ENCODE data around the gene TCF25.

The TCF25 gene

DNA sequence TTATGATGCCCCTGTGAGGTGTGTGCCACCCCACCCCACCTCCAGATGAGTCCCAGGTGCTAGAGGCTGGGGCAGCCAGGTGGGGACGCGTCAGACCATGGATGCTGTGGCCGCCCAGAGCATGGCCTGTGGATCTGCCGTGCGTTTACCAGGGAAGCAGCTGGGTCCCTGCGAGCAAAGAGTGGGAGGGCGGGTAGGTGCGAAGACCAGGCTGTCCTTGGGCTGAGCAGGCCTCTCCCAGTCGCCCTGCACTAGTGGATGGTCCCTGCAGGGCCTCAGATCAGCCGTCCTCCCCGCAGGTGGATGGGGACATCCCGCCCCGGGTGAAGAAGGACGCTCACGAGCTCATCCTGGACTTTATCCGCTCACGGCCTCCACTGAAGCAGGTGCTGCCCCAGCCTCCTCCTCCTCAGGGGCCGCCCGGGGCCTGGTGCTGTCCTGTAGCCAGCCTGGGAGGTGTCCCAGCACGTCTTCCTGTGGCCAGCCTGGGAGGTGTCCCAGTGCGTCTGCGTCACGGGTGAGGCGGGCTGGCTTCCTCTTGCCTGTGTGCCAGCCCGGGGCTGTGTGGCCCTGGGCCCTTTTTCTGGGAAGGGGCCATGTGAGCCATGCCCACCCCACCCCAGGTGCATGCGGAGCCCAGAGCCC, 18.0 kb upstream of the TCF25 start (continued):
- TF ChIP-seq, protein P1, sequence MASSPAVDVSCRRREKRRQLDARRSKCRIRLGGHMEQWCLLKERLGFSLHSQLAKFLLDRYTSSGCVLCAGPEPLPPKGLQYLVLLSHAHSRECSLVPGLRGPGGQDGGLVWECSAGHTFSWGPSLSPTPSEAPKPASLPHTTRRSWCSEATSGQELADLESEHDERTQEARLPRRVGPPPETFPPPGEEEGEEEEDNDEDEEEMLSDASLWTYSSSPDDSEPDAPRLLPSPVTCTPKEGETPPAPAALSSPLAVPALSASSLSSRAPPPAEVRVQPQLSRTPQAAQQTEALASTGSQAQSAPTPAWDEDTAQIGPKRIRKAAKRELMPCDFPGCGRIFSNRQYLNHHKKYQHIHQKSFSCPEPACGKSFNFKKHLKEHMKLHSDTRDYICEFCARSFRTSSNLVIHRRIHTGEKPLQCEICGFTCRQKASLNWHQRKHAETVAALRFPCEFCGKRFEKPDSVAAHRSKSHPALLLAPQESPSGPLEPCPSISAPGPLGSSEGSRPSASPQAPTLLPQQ (tag by site-specific recombination; IDR thresholded peaks at IDR 0.05): no peak
- TF ChIP-seq, protein P2, sequence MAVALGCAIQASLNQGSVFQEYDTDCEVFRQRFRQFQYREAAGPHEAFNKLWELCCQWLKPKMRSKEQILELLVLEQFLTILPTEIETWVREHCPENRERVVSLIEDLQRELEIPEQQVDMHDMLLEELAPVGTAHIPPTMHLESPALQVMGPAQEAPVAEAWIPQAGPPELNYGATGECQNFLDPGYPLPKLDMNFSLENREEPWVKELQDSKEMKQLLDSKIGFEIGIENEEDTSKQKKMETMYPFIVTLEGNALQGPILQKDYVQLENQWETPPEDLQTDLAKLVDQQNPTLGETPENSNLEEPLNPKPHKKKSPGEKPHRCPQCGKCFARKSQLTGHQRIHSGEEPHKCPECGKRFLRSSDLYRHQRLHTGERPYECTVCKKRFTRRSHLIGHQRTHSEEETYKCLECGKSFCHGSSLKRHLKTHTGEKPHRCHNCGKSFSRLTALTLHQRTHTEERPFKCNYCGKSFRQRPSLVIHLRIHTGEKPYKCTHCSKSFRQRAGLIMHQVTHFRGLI (tag by site-specific recombination; IDR thresholded peaks at IDR 0.05): no peak
- TF ChIP-seq ZNF404 (tag by site-specific recombination; IDR thresholded peaks at IDR 0.05) (no peak), ZNF558 (tag by site-specific recombination; IDR thresholded peaks at IDR 0.05) (no peak), KLF7 (tag by site-specific recombination; IDR thresholded peaks at IDR 0.05; ENCODE audit: borderline replicate concordance) (no peak), ZNF610 (tag by site-specific recombination; IDR thresholded peaks at IDR 0.05; ENCODE audit: borderline replicate concordance) (no peak), ZNF48 (tag by site-specific recombination; IDR thresholded peaks at IDR 0.05) (no peak), ZNF571 (tag by site-specific recombination; IDR thresholded peaks at IDR 0.05) (no peak)

DNA sequence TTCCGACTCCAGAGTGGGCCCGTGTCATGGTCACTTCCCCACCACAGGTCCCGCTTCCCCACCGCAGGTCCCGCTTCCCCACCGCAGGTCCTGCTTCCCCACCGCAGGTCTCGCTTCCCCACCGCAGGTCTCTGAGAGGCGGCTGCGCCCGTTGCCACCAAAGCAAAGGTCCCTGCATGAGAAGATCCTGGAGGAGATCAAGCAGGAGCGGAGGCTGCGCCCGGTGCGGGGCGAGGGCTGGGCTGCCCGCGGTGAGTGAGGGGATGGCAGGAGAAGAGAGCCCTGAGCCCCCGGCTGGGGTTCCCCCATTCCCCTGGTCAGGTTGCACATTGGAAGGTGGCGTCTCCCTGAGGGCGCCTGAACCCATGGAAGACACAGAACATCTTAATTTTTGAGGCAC, 17.4 kb upstream of the TCF25 start:
- Histone ChIP-seq H3K4me3 (ENCODE audit: low read depth, low read length) (no peak overlapping the region), H3K27ac (ENCODE audit: extremely low read depth, low read depth, low read length) (no peak overlapping the region), H3K4me1 (ENCODE audit: control insufficient read depth, insufficient read depth, low read length) (no peaks in the 10 kb centered on the region), H3K36me3 (ENCODE audit: control insufficient read depth in 2 of 2, insufficient read depth in 1 of 2, low read length in 2 of 2) (peaks cover 3 to 48% of the 10 kb centered on the region in 2 experiments; a peak in 2 of 3 replicates), H3K9me3 (ENCODE audit: control insufficient read depth, insufficient read depth, low read depth, low read length) (no peaks in the 10 kb centered on the region)
- ChIA-PET CTCF (no interaction called here), POLR2A (no interaction called here)
- TF ChIP-seq, protein P3, sequence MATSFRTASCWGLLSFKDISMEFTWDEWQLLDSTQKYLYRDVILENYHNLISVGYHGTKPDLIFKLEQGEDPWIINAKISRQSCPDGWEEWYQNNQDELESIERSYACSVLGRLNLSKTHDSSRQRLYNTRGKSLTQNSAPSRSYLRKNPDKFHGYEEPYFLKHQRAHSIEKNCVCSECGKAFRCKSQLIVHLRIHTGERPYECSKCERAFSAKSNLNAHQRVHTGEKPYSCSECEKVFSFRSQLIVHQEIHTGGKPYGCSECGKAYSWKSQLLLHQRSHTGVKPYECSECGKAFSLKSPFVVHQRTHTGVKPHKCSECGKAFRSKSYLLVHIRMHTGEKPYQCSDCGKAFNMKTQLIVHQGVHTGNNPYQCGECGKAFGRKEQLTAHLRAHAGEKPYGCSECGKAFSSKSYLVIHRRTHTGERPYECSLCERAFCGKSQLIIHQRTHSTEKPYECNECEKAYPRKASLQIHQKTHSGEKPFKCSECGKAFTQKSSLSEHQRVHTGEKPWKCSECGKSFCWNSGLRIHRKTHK (tag by site-specific recombination; IDR thresholded peaks at IDR 0.05): no peak
- no peak for TF ChIP-seq ZNF404 (tag by site-specific recombination; IDR thresholded peaks at IDR 0.05)

DNA sequence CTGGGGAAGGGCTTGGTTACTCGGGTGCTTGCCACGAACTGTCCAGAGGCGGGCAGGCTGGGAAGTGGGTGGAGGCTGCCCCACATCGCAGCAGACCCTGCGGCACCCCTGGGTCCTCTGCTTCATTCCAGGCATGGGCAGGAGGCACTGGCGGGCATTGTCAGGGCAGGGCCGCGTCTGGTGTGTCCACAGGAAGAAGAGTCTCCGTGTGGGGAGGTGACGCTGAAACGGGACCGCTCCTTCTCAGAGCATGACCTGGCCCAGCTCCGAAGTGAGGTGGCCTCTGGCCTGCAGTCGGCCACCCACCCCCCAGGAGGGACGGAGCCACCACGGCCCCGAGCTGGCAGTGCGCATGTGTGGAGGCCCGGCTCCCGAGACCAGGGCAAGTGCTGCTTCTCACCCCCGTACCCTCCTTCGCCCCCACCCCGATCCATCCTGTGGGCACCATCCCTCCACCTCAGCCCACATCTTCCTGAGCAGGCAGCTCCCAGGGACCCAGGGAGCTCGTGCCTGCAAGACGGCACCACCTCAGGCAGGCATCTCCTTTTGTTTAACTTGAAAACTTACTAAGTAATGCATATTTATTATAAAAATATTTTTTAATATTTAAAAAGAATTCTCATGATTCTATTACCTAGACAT, 14.3 kb upstream of the TCF25 start:
- CTCF ChIA-PET: interaction anchor here (0.5 to 3.2 kb wide), 11 partner anchors 12 to 153 kb away, joined by 3 to 34 read pairs (median 4); partner anchors contain the start of gene TCF25
- no peak overlapping the region for H3K4me3 ChIP-seq (ENCODE audit: low read depth, low read length)
- no peak for TF ChIP-seq KLF10 (tag by site-specific recombination; IDR thresholded peaks at IDR 0.05)
- 0 out of 2 replicates have a peak, but pooled peaks have one; percentile 7 for TF ChIP-seq EGR2 (tag by site-specific recombination; IDR thresholded peaks at IDR 0.05; ENCODE audit: low read depth)
- H3K9me3 ChIP-seq (ENCODE audit: control insufficient read depth, insufficient read depth, low read depth, low read length): no peaks in the 10 kb centered on the region
- POLR2A ChIA-PET: interaction anchor here (0.6 to 3.1 kb wide), 4 partner anchors 13 to 44 kb away, joined by 3 to 22 read pairs (median 4); partner anchors contain the start of gene TCF25
- H3K36me3 ChIP-seq (ENCODE audit: control insufficient read depth in 2 of 2, insufficient read depth in 1 of 2, low read length in 2 of 2): peaks cover 8 to 60% of the 10 kb centered on the region in 2 experiments; a peak in 2 of 3 replicates
- H3K4me1 ChIP-seq (ENCODE audit: control insufficient read depth, insufficient read depth, low read length): no peaks in the 10 kb centered on the region
- no peak overlapping the region for H3K27ac ChIP-seq (ENCODE audit: extremely low read depth, low read depth, low read length)

DNA sequence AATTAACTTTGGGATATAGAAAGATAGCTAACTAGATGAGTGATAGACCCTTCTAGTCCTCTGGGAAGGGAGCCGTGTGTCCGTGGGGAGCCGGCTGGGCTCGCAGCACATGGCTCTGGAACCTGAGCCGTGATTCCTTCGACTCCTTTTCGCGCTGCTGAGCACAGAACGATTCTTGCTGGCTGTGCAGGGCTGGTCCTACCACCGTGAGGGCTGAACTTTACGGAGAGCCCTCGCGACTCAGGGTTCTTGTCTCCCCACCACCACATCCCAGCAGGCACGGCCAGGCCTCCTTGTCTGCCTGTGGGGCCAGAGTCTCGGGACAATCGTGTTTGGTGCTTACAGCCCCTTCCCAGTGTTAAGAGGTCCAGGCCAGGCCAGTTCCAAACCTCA, 13.8 kb upstream of the TCF25 start:
- CTCF ChIA-PET: interaction anchor here (0.5 to 3.2 kb wide), 20 partner anchors 12 to 154 kb away, joined by 3 to 34 read pairs (median 4); partner anchors contain the start of gene TCF25
- H3K27ac ChIP-seq (ENCODE audit: extremely low read depth, low read depth, low read length): no peak overlapping the region
- H3K36me3 ChIP-seq (ENCODE audit: control insufficient read depth in 2 of 2, insufficient read depth in 1 of 2, low read length in 2 of 2): peaks cover 8 to 59% of the 10 kb centered on the region in 2 experiments; a peak in 2 of 3 replicates
- H3K4me1 ChIP-seq (ENCODE audit: control insufficient read depth, insufficient read depth, low read length): no peaks in the 10 kb centered on the region
- no peaks in the 10 kb centered on the region for H3K9me3 ChIP-seq (ENCODE audit: control insufficient read depth, insufficient read depth, low read depth, low read length)
- POLR2A ChIA-PET: interaction anchor here (0.6 to 3.1 kb wide), 6 partner anchors 12 to 44 kb away, joined by 3 to 22 read pairs (median 6); partner anchors contain the start of genes FANCA and TCF25
- no peak overlapping the region for H3K4me3 ChIP-seq (ENCODE audit: low read depth, low read length)
- TF ChIP-seq ZNF473 (tag by site-specific recombination; IDR thresholded peaks at IDR 0.05) (no peak), ZFP3 (tag by site-specific recombination; IDR thresholded peaks at IDR 0.05; ENCODE audit: low read depth) (no peak), BCL11B (tag by site-specific recombination; IDR thresholded peaks at IDR 0.05; ENCODE audit: low read depth) (no peak), ZNF600 (tag by site-specific recombination; IDR thresholded peaks at IDR 0.05) (no peak), ZNF335 (tag by site-specific recombination; conservative IDR thresholded peaks at IDR 0.05) (no peak), ZNF155 (tag by site-specific recombination; IDR thresholded peaks at IDR 0.05) (no peak), ZNF433 (tag by site-specific recombination; IDR thresholded peaks at IDR 0.05; ENCODE audit: low read depth) (no peak), ZBTB17 (tag by site-specific recombination; IDR thresholded peaks at IDR 0.05) (no peak), ZNF791 (tag by site-specific recombination; IDR thresholded peaks at IDR 0.05) (no peak)
- TF ChIP-seq, protein P4, sequence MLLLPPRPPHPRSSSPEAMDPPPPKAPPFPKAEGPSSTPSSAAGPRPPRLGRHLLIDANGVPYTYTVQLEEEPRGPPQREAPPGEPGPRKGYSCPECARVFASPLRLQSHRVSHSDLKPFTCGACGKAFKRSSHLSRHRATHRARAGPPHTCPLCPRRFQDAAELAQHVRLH (tag by site-specific recombination; IDR thresholded peaks at IDR 0.05): no peak
- TF ChIP-seq, protein P5, sequence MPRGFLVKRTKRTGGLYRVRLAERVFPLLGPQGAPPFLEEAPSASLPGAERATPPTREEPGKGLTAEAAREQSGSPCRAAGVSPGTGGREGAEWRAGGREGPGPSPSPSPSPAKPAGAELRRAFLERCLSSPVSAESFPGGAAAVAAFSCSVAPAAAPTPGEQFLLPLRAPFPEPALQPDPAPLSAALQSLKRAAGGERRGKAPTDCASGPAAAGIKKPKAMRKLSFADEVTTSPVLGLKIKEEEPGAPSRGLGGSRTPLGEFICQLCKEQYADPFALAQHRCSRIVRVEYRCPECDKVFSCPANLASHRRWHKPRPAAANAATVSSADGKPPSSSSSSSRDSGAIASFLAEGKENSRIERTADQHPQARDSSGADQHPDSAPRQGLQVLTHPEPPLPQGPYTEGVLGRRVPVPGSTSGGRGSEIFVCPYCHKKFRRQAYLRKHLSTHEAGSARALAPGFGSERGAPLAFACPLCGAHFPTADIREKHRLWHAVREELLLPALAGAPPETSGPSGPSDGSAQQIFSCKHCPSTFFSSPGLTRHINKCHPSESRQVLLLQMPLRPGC (tag by site-specific recombination; IDR thresholded peaks at IDR 0.05): no peak

Measured in HEK293 (cell line).